NOMO-1 treated with DMSO at 0.1 percent for 48 hours (cell line): ENCODE measurements around the gene SERP2.

Experiments used
- DNase-seq: peaks from one replicate; lab custom pipeline; 2025; ENCODE audit not compliant: unreplicated experiment; lab: John Stamatoyannopoulos, UW

SERP2 gene

GRCh38 chr13:44354884-44355283, 18.7 kb upstream of the SERP2 start:
- DNase-seq: no peak

DNA sequence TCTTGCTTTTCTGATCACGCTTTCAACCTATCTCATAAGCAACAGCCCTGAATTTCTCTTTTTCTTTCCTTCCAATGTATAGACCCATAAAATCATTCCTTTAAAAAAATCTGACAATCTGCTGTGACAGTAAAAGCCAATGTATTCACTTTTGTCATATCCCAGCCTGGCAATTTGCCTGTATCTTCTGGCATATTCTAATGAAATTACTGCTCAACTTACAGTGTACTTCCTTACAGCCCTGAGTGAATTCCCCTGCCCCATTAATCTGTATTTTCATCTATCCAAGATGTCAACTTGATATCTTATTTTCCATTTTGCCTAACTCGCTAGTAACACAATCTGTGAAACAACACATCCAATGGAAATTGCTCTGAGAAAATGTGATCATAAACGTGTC, 18.0 kb upstream of the SERP2 start:
- DNase-seq: no peak

GRCh38 chr13:44359983-44360375, 13.6 kb upstream of the SERP2 start:
- no peak for DNase-seq

DNA sequence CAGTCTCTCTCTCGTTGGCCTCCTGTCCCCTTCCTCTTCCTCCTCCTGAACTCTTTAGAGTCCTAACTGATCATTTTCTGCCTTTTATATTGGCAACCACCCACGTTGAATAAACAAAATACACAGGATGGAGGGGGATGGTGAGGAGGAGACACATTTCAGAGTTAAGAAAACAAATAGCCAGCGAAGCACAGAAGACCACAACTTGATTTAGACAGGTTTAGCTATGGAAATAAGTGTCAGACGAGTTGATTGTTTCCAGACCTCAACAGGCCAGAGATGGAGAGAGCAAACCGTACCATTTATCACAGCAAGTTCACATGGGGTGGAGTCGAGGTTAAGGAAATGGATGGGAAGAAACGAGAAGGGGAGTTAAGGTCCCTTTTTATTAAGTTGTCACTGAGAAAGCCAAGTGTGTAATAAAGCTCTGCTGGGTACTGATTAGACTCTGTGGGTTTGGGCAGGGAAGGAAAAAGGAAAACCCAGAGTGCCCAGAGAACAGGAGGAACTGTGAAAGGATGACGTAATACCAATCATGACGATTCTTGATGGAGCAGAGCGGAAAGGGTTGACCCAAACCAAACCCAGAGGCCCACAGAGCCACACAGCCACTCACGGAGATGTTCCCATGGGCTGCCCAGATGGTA, 11.1 kb upstream of the SERP2 start:
- DNase-seq: no peak

GRCh38 chr13:44363631-44364344, 9.8 kb upstream of the SERP2 start:
- DNase-seq: no peak

- no peak for DNase-seq
These were observed 9.2 kb upstream of the SERP2 start for GRCh38 chr13:44364345-44365000.

GRCh38 chr13:44365008-44365407, 8.6 kb upstream of the SERP2 start:
- no peak for DNase-seq

- DNase-seq: no peak
These were observed 7.7 kb upstream of the SERP2 start for GRCh38 chr13:44365899-44366298.

GRCh38 chr13:44368062-44368591, 5.5 kb upstream of the SERP2 start:
- DNase-seq: no peak

DNA sequence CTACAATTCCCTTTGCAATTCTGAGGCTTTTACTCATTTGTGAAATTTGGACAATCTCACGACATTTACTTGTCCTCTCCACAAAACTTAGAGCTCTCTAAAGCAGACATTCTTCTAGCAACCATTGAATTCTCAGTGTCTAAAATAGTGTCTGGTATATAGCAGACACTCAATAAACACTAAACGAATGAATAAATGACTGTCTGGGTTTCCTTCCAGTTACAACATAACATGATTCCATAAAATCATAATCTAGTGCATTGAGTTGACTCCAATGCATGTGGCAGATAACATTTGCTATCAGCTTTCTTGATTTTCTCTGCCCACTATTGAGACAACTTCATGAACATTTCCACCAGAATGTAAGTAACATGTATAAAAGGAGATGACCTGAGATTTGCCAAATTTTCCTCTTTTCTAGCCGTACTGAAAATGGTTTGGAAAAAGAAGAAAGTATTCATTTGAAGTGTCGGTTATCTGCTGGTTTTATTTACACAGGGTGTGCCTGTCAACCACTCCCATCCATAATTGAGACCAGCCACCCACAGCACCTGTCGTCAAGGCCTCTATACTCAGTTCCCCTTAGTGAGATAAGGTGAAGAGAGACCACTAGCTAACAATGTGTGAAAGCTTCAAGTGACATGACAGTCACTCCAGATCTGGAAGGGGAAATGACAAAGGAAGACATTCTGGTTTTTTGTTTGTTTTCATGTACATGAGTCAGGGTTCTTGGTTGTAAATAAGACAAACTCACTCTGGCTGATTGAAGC, 4.8 kb upstream of the SERP2 start:
- DNase-seq: no peak

DNA sequence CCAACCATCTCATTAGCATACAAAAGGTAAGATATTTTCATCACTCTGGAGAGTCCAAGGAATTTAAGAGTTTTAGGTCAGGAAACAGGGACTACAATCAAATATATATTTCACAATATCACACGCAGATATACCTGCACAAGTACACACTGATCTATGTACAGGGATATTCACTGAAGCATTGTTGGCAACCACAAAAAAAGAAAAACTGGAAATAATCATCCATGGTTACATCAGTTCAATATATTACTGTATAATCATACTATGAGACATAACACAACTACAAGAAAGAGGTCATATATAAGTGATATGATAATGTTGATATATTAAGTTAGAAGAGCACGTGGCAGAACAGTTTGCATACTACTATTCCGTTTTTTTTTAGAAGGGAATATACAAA, 2.2 kb upstream of the SERP2 start:
- no peak for DNase-seq

DNA sequence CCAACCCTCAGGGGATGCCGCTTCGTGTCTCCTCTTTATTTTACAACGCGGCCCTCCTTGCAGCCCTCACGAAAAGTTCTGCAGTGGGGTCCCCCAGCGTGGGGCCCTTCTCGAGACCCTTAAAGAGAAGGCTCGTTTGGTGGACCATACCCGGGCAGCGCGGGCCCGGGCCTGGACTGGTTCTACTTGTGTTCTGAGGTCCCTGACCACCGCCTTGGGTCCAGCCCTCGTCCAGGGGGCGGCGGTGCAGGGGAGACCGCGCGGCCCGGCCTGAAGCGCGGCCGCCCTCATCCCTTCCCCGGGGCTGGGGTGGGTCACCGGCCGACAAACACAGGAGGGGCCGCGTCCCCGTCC, 400 bp upstream of the SERP2 start:
- DNase-seq: no peak

DNA sequence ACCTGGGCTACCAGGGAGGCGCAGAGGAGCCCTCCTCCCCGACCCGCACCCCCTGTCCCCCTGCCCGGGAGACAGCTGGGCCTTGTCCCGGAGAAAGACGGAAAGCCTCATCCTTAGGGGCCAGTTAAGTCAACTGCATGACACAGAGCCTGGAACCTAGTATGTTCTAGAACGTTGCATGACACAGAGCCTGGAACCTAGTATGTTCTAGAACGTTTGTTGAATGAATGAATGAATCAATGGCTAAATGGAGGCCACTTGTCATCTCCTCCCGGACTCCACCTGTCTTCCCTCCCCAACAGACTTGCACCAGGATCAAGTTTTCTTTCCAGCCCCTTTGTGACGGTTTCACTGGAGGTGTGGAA, 706 bp downstream of the SERP2 start:
- no peak for DNase-seq

DNA sequence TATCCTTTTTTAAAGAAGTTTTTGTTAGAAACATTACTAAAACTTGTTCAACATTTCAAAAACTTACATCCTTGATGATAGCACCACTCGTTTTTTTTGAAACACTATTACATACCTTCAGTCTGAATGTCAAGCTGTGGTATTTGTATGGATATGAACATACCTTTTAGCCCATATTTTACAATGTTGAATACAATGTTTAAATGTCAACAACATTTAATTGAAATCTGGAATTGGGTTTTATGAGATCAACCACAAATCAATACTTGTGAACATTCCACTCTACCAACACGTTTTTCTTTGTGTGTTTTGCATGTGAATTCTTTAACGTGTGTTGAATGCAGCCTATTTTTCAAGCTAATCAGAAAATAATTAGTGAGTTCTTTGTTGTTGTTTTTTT, 4.7 kb downstream of the SERP2 start:
- DNase-seq: no peak

- DNase-seq: no peak
These were observed 6.3 kb downstream of the SERP2 start for GRCh38 chr13:44379885-44380284.

- DNase-seq: peak; percentile 1
These were observed 7.0 kb downstream of the SERP2 start for GRCh38 chr13:44380404-44381165.

DNA sequence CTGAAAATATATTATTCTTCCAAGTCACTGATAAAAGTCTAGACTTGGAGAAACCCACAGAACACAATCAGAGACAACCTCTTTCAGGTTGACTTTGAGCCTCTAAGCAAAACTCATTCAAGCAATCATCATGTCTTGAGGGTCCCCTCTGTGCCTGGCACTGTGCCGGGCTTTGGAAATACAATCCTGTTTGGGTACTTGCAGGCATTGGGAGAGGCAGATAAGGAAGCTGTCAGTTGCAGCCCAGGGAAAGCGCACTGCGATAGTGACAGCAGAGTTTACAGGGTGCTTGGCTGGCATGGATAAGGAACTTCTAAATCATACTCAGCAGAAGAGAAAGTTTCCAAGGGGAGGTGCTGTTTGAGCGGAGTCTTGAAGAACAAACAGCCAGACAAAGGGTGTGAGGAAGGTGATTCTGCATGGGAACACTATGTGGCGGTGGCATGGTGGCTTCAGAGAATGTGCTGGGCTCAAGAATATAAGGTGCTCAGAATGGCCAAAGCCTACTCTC, 9.1 kb downstream of the SERP2 start:
- DNase-seq: no peak

- DNase-seq: no peak
These were observed 10.3 kb downstream of the SERP2 start for GRCh38 chr13:44383945-44384344.

DNA sequence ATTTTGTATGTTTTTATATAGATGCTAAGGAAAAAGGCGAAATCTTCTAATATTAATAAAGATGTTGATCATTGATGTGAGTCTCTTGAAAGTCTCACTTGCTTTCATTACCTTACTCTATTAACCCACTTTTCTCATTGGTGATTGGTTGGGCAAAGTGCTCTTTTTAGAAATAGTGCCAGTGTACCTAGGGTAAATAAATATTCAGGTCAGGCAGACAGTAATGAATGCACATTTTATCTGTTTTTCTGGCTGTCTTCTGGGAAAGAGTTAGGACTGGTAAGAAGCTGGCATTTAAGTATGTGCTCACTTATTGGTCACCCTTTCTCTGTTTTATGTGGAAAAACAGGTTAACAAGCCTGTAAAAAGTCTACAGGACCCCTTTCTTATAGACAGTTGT, 11.2 kb downstream of the SERP2 start:
- DNase-seq: no peak

DNA sequence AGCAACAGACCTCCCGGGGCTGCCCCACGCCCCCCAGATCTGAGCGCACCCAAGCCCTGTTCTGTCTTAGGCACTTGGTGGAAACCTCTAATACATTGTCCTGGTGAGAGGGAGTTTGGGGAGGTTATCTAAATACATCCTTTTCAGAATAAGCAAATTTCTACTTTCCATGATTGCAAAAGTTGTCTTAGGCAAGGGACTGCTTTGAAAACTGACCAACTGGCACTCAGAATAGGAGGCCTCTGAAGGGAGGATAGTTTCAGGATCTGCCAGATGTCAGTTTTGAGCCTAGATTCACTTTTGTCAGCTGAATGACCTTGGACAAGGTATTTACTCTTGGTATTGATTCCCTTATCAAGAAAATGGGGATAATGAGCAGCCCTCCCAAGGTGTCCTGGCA, 11.8 kb downstream of the SERP2 start:
- DNase-seq: no peak

DNA sequence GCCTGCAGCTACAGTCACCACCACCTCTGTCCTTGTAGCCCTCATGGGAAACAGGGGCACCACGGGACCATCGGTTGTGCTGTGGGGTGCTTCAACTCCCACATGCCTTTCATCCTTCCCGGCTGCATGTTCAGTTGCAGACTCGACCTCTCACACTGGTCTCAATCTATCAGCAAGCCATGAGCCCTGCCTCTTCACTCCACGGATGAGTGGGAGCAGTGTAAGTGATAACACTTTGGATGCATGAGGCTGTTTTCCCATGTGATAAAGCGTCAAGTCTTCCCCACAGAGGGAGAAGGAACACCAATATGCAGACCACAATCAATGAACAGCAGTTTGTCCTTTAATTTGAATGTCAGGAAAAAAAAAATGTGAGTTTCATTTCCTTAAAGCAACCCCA, 12.2 kb downstream of the SERP2 start:
- peak; percentile 43 for DNase-seq
